Activated CD8-positive, alpha-beta memory T cell treated with anti-CD3 and anti-CD28 coated beads for 48 hours (primary cell): ENCODE results near the gene NEK4.

Experiments used
- DNase-seq, 3 experiments: peaks; one replicate each; pipeline ENCODE4 v3.0.0-alpha.2; 2020; ENCODE audit warnings: low read depth in 2 of 3, low spot score in 2 of 3

Gene NEK4

GRCh38 chr3:52793702-52794611, 23.2 kb upstream of the NEK4 start:
- no peak for DNase-seq

DNA sequence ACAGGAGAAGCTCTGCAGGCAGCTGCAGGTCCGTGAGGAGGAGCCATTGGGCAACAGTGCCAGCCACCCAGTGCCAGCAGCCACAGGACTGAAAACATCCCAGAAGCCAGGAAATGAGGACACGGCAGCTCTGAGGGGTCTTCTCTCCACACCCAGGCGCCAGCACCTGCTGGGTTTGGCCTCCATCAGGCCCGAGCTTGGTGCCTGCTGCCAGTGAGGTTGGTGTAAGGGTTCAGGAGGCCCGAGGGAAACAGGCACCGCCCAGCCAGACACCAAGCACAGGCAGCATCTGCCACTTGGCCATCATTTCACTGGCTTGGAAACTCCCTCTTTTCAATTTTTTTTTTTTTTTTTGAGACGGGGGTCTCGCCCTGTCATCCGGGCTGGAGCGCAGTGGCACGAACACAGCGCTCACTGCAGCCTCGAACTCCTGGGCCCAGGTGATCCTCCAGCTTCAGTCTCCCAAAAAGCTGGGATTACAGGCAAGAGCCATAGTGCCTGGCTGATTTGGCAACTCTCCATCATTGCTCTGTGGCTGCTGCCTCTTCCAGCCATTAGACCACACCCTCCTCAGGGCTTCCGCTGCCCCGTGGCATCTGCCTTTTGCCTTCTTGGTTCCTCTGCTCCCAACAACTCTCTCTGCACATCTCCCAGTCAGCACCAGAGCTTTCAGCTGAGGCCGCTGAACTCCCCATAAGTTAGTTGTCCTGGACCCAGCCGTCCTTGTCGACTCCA, 22.4 kb upstream of the NEK4 start:
- no peak for DNase-seq

GRCh38 chr3:52792413-52792812, 21.7 kb upstream of the NEK4 start:
- no peak for DNase-seq

GRCh38 chr3:52791928-52792327, 21.2 kb upstream of the NEK4 start:
- DNase-seq: no peak

GRCh38 chr3:52791366-52791765, 20.6 kb upstream of the NEK4 start:
- no peak for DNase-seq

- no peak for DNase-seq
Observed at GRCh38 chr3:52790741-52791140, 20.0 kb upstream of the NEK4 start.

DNA sequence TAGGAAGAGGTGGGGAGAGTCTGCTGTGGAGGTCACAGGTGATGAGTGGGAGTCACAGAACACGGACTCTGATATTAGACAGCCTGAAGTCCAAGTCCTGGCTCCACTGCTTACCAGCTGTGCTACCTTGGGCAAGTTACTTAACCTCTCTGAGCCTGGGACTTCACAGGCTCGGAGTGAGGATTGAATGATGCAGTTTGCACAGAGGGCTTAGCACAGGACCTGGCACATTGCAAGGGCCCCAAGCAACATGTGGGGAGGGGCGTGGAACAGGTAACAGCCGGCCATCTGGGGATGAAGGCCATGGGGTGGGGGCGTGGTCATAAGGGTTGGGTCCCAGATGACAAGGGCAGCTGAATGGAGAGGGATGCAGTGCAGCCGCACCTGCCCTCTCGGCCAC, 19.6 kb upstream of the NEK4 start:
- no peak for DNase-seq

DNA sequence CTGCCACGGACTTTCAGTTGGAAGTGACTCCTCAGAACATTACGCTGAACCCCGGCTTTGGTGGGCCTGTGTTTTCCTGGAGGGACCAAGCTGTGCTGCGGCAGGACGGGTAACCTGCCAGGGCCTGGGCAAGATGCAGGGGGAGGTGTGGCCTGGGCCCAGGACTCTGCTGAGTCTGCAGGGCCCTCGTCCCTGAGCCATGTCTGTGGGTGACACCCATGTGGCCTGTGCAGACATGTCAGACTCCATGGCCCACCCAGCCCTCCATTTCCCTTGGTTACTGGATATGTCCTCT, 19.0 kb upstream of the NEK4 start:
- no peak for DNase-seq

- no peak for DNase-seq
Observed at GRCh38 chr3:52788890-52789745, 18.4 kb upstream of the NEK4 start.

DNA sequence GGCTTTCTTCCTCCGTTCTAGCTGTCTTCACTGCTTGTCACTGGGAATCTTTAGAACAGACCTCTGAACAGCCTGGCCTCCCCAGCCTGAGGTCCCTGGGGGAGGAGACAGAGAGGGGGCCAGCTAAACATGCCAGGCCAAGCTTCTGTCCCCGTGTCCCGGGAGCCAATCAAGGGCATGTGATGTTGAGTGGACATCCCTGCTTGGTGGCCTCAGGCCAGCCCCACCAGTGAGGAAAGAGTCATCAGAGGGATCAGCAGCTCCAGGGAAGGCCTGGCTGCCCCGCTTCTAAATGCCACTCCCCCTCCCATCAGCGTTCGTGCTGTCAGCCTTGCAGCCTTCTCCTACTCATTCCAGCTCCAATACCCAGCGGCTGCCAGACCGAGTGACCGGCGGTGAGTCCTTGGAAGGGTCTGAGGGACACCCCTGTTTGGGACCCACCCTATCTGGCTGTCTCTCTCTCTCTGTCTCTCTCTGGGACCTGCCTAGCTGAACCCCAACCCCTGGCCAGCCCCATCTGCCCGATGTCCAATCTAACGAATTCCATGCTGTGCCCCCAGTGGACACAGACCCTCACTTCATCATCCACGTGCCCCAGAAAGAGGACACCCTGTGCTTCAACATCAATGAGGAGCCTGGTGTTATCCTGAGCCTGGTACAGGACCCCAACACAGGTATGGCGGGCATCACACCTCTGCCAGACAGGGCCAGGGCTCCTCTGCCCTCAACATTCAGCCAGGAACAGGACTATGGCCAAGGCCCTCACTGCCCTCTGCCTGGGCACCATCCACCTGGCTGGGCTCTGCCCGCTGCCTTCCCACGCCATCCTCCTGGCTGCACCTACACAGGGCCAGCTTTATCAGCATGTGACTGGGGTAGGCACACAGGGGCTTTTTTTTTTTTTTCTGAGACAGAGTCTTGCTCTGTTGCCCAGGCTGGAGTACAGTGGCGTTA, 17.2 kb upstream of the NEK4 start:
- no peak for DNase-seq

DNA sequence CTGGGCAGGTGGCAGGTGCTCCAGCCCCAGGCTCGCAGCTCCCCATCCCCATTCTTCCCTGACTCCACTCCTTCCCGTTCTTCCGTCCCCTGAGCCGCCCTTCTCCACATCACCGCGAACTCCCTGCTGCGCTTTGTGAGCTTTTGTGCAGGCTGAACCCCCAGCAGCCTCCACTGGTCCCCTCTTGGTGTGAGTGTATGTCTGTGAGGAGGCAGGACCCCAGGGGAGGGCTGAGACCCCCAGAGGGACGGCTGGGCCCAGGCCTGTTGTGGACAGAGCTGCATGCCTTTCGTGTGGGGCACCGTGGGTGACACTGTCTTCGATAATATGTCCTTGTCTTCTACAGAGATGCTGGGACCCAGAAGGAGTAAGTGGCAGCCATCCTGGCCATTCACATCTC, 16.5 kb upstream of the NEK4 start:
- DNase-seq: no peak

GRCh38 chr3:52786330-52787215, 15.8 kb upstream of the NEK4 start:
- no peak for DNase-seq

GRCh38 chr3:52784931-52785590, 14.3 kb upstream of the NEK4 start:
- DNase-seq: no peak

GRCh38 chr3:52784021-52784621, 13.4 kb upstream of the NEK4 start:
- DNase-seq: no peak

DNA sequence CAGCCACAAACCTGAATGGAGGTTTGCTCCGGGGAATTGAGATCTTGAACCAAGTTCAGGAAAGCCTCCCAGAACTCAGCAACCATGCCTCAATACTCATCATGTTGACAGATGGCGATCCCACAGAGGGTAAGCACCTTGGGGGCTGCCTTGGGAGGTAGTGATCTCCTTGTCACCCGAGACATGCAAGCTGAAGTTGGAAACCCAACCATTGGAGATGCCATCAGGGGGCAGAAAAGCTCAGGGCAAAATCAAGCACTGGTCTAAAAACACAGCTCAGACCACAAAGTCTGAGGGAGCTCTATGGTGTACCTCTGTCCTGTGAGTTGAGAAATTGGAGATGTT, 12.4 kb upstream of the NEK4 start:
- DNase-seq: no peak

DNA sequence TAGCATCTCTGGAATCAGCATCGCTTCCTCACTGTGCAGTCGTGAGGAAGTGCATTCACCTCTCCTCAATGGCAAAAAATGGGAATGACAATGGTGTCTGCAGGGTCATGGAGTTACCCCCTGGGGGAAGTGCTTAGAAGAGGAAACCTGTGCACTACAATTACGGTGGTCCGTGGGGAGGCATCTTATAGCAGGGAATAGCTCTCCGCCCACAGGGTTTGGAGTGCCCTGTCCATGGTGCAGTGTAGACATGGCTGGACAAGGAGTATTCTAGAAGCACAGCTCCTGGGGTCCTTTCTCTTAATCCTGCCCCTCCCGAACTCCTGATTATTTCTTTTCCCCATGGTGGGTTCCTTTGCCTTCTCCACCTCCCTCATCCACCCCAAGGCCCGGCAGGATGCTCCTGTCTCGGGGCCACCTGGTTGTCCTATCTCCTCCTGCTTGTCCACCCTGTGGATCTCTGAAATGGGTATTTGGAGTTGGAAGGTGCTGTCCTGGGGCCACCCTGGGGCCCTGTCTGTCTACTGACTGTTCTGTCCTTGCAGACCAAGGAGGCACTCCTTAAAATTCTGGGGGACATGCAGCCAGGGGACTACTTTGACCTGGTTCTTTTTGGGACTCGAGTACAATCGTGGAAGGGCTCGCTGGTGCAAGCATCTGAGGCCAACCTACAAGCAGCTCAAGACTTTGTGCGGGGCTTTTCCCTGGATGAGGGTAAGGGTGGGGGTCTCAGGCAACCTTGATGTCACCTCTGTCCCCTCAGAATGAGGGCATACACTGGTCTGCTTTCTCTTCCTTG, 11.9 kb upstream of the NEK4 start:
- no peak for DNase-seq

DNA sequence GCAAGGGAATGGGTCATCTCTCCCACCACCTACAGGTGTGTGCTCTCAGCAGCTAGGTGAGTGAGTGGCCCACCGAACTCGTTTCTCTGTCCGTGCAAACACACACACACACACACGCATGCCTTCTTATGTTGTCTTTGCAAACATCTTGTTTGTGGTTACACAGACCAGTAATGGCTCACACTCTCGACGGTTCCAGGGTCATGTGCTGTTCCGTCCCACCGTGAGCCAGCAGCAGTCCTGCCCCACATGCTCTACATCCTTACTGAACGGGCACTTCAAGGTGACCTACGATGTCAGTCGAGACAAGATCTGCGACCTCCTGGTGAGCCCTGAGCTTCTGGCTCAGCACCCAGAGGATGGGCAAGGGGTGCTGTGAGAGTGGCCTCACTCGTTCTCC, 11.0 kb upstream of the NEK4 start:
- no peak for DNase-seq
